Spleen (tissue), 7 donors: Measurements from ENCODE around the gene ARHGEF7.

Source experiments
- POLR2A ChIP-seq, 3 donors: fragments of 450-650 bp; IDR thresholded peaks; one replicate each; pipeline ENCODE4 v1.5.1; 2017; ENCODE audit warnings: antibody characterized with exemption in 3 of 3, mild to moderate bottlenecking in 1 of 3
- TF ChIP-seq, protein P1 (sequence below), 11 experiments: fragments of 200-600 bp in 7 of 11; fragments of 450-650 bp in 4 of 11; sonication (generic) in 4 of 11; IDR thresholded peaks in 8 of 11; conservative IDR thresholded peaks in 3 of 11; 1 replicate in 7 of 11; 2 replicates in 4 of 11; pipeline versions ENCODE4 v1.4.0 to v1.8.0; 2016 to 2021; ENCODE audit warnings: antibody characterized with exemption in 11 of 11, inconsistent platforms in 4 of 11, mild to moderate bottlenecking in 1 of 11
- donor health status: DM: no; HTN: no; CAD: no; lungs with moderate emphysema.
- donor health status: DM: no; HTN: no; CAD: no.
- donor health status: DM: no; HTN: no; CAD: no.

DNA sequence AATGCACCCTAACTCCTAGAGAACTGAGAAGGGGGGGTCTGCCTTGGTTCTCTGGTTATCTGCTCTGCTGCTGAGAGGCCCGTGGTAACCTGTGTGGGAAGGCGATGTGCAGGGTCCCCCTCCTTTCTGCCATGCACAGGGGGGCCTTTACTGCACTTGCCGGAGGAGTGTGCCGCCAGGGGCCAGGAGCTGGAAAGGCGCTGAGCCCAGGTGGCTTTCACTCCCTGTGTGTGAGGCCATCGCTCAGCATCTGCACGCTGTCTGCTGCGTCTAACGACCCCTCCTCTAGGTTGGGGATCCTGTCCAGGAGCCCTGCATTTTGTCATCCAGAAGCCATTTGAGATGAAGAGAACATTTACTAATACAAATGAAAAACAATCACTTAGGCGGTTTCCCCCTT is 168.3 kb downstream of the ARHGEF7 start:
- TF ChIP-seq, protein P1, sequence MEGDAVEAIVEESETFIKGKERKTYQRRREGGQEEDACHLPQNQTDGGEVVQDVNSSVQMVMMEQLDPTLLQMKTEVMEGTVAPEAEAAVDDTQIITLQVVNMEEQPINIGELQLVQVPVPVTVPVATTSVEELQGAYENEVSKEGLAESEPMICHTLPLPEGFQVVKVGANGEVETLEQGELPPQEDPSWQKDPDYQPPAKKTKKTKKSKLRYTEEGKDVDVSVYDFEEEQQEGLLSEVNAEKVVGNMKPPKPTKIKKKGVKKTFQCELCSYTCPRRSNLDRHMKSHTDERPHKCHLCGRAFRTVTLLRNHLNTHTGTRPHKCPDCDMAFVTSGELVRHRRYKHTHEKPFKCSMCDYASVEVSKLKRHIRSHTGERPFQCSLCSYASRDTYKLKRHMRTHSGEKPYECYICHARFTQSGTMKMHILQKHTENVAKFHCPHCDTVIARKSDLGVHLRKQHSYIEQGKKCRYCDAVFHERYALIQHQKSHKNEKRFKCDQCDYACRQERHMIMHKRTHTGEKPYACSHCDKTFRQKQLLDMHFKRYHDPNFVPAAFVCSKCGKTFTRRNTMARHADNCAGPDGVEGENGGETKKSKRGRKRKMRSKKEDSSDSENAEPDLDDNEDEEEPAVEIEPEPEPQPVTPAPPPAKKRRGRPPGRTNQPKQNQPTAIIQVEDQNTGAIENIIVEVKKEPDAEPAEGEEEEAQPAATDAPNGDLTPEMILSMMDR (IDR thresholded peaks at IDR 0.05 in 8 of 11, conservative IDR thresholded peaks at IDR 0.05 in 3 of 11) = no peak
- TF ChIP-seq POLR2A (IDR thresholded peaks at IDR 0.05) = no peak
